A673 (cell line): ENCODE results near the gene RAB1B. TPM values are rescaled to one million over a fixed set of nuclear protein-coding genes. Genes with fewer than 3 reads are reported as not detected.

Source experiments
- BruUV-seq: library from RNA; stranded (reverse); fragments of 400-500 nt; replicated peaks from 2 replicates; lab custom pipeline; 2021; lab: Mats Ljungman, UMichigan
- CTCF ChIA-PET: fragments of 300-600 bp; sonication (Branson Sonifier 250); formaldehyde crosslinking; loops from one replicate; lab custom pipeline; 2022; ENCODE audit warnings: antibody characterized with exemption; lab: Charles Lee
- POLR2A ChIA-PET: fragments of 300-600 bp; sonication (Branson Sonifier 250); formaldehyde crosslinking; loops from one replicate; lab custom pipeline; 2022; ENCODE audit warnings: antibody characterized with exemption; ENCODE audit not compliant: low non-redundant PET; lab: Charles Lee
- DNase-seq: peaks from one replicate; pipeline ENCODE4 v3.0.0-alpha.2; 2015; ENCODE audit warnings: low spot score
- H3K27ac ChIP-seq: fragments of 200-600 bp; sonication (generic); 2 replicates; pipeline ENCODE4 v1.5.1; 2016; ENCODE audit warnings: mixed run types, low read depth, mild to moderate bottlenecking, mixed read lengths, antibody characterized with exemption, low read length; ENCODE audit not compliant: poor library complexity, severe bottlenecking
- H3K27me3 ChIP-seq: fragments of 200-600 bp; sonication (generic); replicated peaks from 2 replicates; pipeline ENCODE4 v1.6.1; 2017; ENCODE audit warnings: mixed run types, low read depth, mild to moderate bottlenecking, mixed read lengths, antibody characterized with exemption, low read length; ENCODE audit not compliant: insufficient read depth, poor library complexity
- H3K36me3 ChIP-seq: fragments of 200-600 bp; sonication (generic); 2 replicates; pipeline ENCODE4 v1.6.1; 2016; ENCODE audit warnings: mixed run types, mild to moderate bottlenecking, mixed read lengths, antibody characterized with exemption, low read length; ENCODE audit not compliant: insufficient read depth, poor library complexity, severe bottlenecking
- H3K4me1 ChIP-seq: fragments of 200-600 bp; sonication (generic); 2 replicates; pipeline ENCODE4 v1.6.1; 2017; ENCODE audit warnings: mixed run types, mild to moderate bottlenecking, mixed read lengths, antibody characterized with exemption, low read length; ENCODE audit not compliant: insufficient read depth, poor library complexity, severe bottlenecking
- H3K4me3 ChIP-seq: fragments of 200-600 bp; sonication (generic); 2 replicates; pipeline ENCODE4 v1.5.1; 2016; ENCODE audit warnings: low read depth, mixed run types, mild to moderate bottlenecking, mixed read lengths, low read length; ENCODE audit not compliant: poor library complexity, severe bottlenecking
- H3K9me3 ChIP-seq: fragments of 200-600 bp; sonication (generic); 2 replicates; pipeline ENCODE4 v1.6.1; 2016; ENCODE audit warnings: mixed run types, low read depth, mild to moderate bottlenecking, mixed read lengths, antibody characterized with exemption, low read length; ENCODE audit not compliant: poor library complexity, severe bottlenecking
- EZH2 ChIP-seq: fragments of 200-600 bp; sonication (generic); IDR thresholded peaks from 2 replicates; pipeline ENCODE4 v1.6.1; 2017; ENCODE audit warnings: borderline replicate concordance, low read depth, mild to moderate bottlenecking, mixed read lengths, antibody characterized with exemption, low read length; ENCODE audit not compliant: poor library complexity, severe bottlenecking
- intact Hi-C: fragments of 100-400 bp; cut with micrococcal nuclease; formaldehyde crosslinking; loops from one replicate; pipeline ENCODE4 v1.10.0; 2022; ENCODE audit not compliant: unreplicated experiment
- total RNA-seq: library from RNA; stranded (reverse); gene quantifications from 2 replicates; pipeline ENCODE4 v1.2.3, GENCODE V29; 2021
- TF ChIP-seq, protein P1 (sequence below): fragments of 300-800, 200-600 bp; sonication (generic); conservative IDR thresholded peaks from 2 replicates; pipeline ENCODE4 v1.5.1; 2017; ENCODE audit warnings: low read depth, mild to moderate bottlenecking, antibody characterized with exemption, low read length, moderate library complexity, mixed read lengths

The RAB1B gene
- total RNA-seq, 1 experiment from 2014 or later, result 186 TPM

DNA sequence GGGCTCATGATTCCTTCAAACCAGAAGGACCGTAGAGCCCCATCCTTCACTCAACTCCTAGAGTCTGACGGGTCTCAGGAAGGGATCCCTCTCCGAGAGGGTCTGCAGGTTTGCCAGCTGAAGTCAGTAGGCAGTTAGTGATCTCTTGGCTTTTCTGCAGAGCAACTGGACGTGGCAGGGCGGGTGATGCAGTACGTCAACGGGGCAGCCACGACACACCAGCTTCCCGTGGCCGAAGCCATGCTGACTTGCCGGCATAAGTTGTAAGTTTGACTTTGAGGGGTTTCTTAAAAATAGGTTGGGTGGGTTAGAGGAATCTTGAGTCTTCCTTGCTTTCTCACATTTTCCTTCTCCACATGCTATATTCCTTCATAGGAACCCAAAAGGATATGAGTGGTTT, 33.3 kb upstream of the RAB1B start:
- H3K4me3 ChIP-seq, result no peak overlapping the region
- no TSS peak for BruUV-seq
- H3K4me1 ChIP-seq, result no peaks in the 10 kb centered on the region
- CTCF ChIA-PET, result interaction anchor here (0.6 kb wide), 1 partner anchor 17 kb away, joined by 3 read pairs; no protein-coding TSS in a partner anchor
- TF ChIP-seq, protein P1, sequence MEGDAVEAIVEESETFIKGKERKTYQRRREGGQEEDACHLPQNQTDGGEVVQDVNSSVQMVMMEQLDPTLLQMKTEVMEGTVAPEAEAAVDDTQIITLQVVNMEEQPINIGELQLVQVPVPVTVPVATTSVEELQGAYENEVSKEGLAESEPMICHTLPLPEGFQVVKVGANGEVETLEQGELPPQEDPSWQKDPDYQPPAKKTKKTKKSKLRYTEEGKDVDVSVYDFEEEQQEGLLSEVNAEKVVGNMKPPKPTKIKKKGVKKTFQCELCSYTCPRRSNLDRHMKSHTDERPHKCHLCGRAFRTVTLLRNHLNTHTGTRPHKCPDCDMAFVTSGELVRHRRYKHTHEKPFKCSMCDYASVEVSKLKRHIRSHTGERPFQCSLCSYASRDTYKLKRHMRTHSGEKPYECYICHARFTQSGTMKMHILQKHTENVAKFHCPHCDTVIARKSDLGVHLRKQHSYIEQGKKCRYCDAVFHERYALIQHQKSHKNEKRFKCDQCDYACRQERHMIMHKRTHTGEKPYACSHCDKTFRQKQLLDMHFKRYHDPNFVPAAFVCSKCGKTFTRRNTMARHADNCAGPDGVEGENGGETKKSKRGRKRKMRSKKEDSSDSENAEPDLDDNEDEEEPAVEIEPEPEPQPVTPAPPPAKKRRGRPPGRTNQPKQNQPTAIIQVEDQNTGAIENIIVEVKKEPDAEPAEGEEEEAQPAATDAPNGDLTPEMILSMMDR, result no peak
- no peak for TF ChIP-seq EZH2
- peaks cover 13% of the 10 kb centered on the region for H3K36me3 ChIP-seq
- H3K27ac ChIP-seq, result no peak overlapping the region
- H3K27me3 ChIP-seq, result no peaks in the 10 kb centered on the region
- POLR2A ChIA-PET, result no interaction called here
- no peaks in the 10 kb centered on the region for H3K9me3 ChIP-seq
- no peak for DNase-seq
- intact Hi-C loops, result no loop called here

DNA sequence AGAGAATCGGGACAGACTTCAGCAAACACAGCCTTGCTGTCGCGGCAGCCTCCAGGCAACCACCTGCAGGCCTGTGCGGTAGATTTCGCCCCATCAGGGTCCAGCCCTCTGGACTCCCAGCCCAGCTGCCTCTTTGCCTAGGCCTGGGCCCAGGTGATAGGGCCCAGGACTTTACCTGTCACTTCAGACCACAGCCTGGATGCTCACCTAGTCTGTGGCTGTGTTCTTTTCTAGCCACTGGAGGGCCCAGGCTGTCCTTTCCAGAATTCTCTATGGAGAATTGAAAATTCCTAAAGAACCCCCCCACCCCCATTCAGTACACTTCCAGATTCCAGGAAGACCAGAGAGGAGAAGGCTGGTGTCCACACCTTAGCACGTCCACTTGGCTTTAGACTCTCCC, 30.6 kb upstream of the RAB1B start:
- Histone ChIP-seq H3K9me3 (no peaks in the 10 kb centered on the region), H3K27ac (no peak overlapping the region), H3K4me3 (no peak overlapping the region), H3K27me3 (no peaks in the 10 kb centered on the region), H3K36me3 (peaks cover 5% of the 10 kb centered on the region), H3K4me1 (no peaks in the 10 kb centered on the region)
- no peak for DNase-seq
- BruUV-seq, result no TSS peak
- intact Hi-C loops, result no loop called here
- TF ChIP-seq EZH2, result no peak
- TF ChIP-seq, protein P1, result no peak
- CTCF ChIA-PET, result no interaction called here
- POLR2A ChIA-PET, result interaction anchor here (0.5 kb wide), 1 partner anchor 119 kb away, joined by 3 read pairs; no protein-coding TSS in a partner anchor

DNA sequence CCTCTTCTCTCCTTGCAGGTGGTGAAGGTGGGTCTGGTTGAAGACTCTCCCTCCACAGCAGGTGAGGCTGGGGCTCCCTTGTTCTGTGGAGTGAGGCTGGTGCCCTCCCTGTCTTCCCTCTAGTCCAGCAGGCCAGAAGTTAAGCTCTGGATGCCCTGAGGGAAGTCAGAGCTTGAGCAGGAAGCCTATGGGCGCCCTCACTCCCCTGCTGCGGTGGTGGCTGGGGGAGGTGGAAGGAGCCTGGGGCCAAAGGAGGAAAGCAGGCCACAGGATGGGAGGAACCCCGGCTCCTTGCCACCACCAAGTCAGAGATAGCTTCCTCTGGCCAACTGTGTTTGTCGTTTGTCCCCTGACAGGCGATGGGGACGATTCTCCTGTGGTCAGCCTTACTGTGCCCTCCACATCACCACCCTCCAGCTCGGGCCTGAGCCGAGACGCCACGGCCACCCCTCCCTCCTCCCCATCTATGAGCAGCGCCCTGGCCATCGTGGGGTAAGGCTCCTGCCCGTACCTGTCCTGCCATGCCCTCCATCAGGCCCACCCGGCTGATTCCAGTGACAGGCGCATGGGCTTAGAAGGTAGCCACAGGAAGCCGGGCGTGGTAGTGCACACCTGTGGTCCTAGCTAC, 29.5 kb upstream of the RAB1B start:
- Histone ChIP-seq H3K9me3 (no peaks in the 10 kb centered on the region), H3K27me3 (no peaks in the 10 kb centered on the region), H3K4me3 (no peak overlapping the region), H3K27ac (no peak overlapping the region), H3K4me1 (no peaks in the 10 kb centered on the region), H3K36me3 (peaks cover 5% of the 10 kb centered on the region)
- TF ChIP-seq, protein P1, result no peak
- no peak for TF ChIP-seq EZH2
- DNase-seq, result no peak
- ChIA-PET POLR2A (no interaction called here), CTCF (no interaction called here)
- intact Hi-C loops, result no loop called here
- no TSS peak for BruUV-seq
